Skeletal muscle tissue (tissue), 4 donors: Measurements from ENCODE around the gene ANKRD36C. TPM values are rescaled to one million over a fixed set of nuclear protein-coding genes. Genes with fewer than 3 reads are reported as not detected.
"Not testable (repeated sequence)": the region's sequence is repeated elsewhere in the genome, so short reads cannot be mapped to it uniquely, and the experiment has no call there.

Experiments used
- H3K27ac ChIP-seq: one replicate; pipeline ENCODE4 v1.7.0; 2013; ENCODE audit warnings: mild to moderate bottlenecking, low read depth, low read length, inconsistent platforms
- H3K27me3 ChIP-seq, 3 donors: one replicate each; pipeline ENCODE4 v1.7.0; 2013; ENCODE audit warnings: low read length in 3 of 3; ENCODE audit not compliant: control insufficient read depth in 3 of 3, insufficient read depth in 3 of 3
- H3K36me3 ChIP-seq, 3 donors: one replicate each; pipeline ENCODE4 v1.7.0; 2013; ENCODE audit warnings: low read length in 3 of 3; ENCODE audit not compliant: control insufficient read depth in 3 of 3, insufficient read depth in 3 of 3
- H3K4me1 ChIP-seq, 3 donors: one replicate each; pipeline ENCODE4 v1.7.0; 2013; ENCODE audit warnings: low read length in 3 of 3, mild to moderate bottlenecking in 3 of 3; ENCODE audit not compliant: control insufficient read depth in 3 of 3, insufficient read depth in 3 of 3
- H3K4me3 ChIP-seq, 3 donors: one replicate each; pipeline ENCODE4 v1.7.0; 2013; ENCODE audit warnings: low read length in 3 of 3
- H3K9ac ChIP-seq, 3 donors: one replicate each; pipeline ENCODE4 v1.7.0; 2013; ENCODE audit warnings: low read length in 3 of 3, mild to moderate bottlenecking in 3 of 3, moderate library complexity in 2 of 3, low read depth in 1 of 3
- H3K9me3 ChIP-seq, 3 donors: one replicate each; pipeline ENCODE4 v1.7.0; 2013; ENCODE audit warnings: low read length in 3 of 3; ENCODE audit not compliant: control insufficient read depth in 3 of 3
- total RNA-seq: library from RNA; depleted of rRNA; stranded (reverse); fragments of >200 nt; gene quantifications from one replicate; pipeline ENCODE4 v1.2.3, GENCODE V29; 2014
- donor health status: Osteomylitis.

ANKRD36C gene
- total RNA-seq, result 72.0 TPM

- Histone ChIP-seq H3K9ac (peak within 1 kb of the TSS; percentile 81 to 91 (median 91)), H3K27ac (peak within 1 kb of the TSS; percentile 68), H3K4me3 (peak within 1 kb of the TSS; percentile 85 to 95 (median 88))
- H3K4me1 ChIP-seq, H3K27me3 ChIP-seq, H3K9me3 ChIP-seq, H3K36me3 ChIP-seq: not testable (repeated sequence)
Measured at GRCh38 chr2:95991351-95992094, at the start of gene ANKRD36C. ANKRD36C (minus strand) TSS chr2:95991824; CDS start chr2:95991708, 116 bp downstream.

- H3K27me3 ChIP-seq, H3K9me3 ChIP-seq, H3K36me3 ChIP-seq, H3K9ac ChIP-seq, H3K27ac ChIP-seq, H3K4me1 ChIP-seq, H3K4me3 ChIP-seq: not testable (repeated sequence)
Measured at GRCh38 chr2:96035554-96035953, 43.9 kb upstream of the ANKRD36C start.

- not testable (repeated sequence) for H3K9me3 ChIP-seq, H3K36me3 ChIP-seq, H3K4me1 ChIP-seq, H3K4me3 ChIP-seq, H3K9ac ChIP-seq, H3K27me3 ChIP-seq, H3K27ac ChIP-seq
Measured at GRCh38 chr2:96034792-96035191, 43.2 kb upstream of the ANKRD36C start, which contains the start of gene GPAT2. GPAT2 (minus strand) TSS chr2:96034916; CDS start chr2:96032359, 2,557 bp downstream.

DNA sequence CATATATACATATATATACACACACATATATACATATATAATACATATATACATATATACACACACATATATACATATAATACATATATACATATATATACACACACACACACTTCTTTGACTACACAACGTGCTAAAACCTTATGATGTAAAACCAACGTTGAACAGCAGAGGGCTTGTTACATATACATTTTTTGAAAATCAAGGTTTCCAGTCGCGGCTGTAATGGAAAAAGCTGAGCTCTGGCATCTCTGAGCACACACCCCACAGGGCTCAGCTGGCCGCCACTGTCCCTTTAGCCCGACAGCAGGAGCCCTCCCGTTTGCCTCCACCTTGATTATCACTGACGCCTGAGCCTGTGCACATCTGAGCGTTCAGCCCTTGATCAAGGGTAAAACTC, 42.4 kb upstream of the ANKRD36C start:
- not testable (repeated sequence) for H3K9me3 ChIP-seq, H3K9ac ChIP-seq, H3K27ac ChIP-seq

DNA sequence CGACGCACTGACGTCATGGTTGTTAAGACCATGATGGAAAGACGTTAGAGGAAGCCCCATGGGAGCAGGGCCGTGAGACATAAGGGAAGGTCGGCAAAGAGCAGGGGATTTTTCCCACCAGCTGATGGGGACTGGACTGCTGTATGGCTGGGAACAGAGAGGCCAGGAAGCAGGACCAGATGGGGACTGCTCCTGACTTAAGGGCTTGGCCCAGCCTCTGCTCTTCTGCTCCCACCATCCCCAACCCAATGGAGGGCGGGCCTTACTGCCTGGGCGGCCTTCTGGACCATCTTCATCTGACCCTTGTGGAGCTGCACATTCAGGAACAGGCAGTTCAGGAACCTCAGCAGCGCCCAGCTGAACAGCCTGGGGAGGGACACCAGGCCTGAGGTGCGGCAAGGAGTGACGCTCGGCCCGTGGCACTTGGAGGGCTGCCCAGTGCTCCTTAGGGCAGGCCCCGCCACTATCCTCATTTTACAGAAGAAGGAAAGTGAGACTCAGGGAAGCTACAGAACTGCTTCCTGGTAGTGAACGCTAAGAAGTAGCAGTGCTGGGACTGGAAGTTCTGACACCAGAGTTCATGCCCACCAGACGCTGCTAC, 36.2 kb upstream of the ANKRD36C start:
- H3K27me3 ChIP-seq, H3K4me1 ChIP-seq, H3K9ac ChIP-seq, H3K36me3 ChIP-seq, H3K27ac ChIP-seq, H3K9me3 ChIP-seq, H3K4me3 ChIP-seq: not testable (repeated sequence)

More for the DNA sequence above, 42.4 kb upstream of the ANKRD36C start:
- not testable (repeated sequence) for H3K4me3 ChIP-seq, H3K4me1 ChIP-seq, H3K36me3 ChIP-seq, H3K27me3 ChIP-seq

DNA sequence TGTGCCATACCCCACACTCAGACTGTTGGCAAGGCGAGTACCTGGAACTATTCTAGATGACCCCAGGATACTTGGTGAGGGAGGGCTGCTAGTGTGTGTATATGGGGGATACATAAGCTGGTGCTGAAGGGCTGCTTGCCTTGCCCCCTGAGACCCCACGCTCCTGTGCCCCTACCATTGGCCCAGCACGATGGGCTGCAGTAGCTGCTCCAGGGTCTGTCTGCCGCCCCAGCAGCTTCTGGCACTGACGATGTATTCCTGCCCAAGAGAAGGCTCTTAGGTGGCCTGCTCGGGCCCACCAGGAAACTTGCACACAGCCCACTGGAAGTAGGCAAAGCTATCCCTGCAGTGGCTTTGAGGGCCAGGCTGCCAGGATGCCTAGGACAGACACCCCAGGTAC, 34.1 kb upstream of the ANKRD36C start:
- H3K27ac ChIP-seq, H3K9me3 ChIP-seq, H3K4me3 ChIP-seq, H3K36me3 ChIP-seq, H3K9ac ChIP-seq, H3K27me3 ChIP-seq, H3K4me1 ChIP-seq: not testable (repeated sequence)

- H3K36me3 ChIP-seq, result no peaks in the 10 kb centered on the region
- no peaks in the 10 kb centered on the region for H3K9me3 ChIP-seq
- H3K9ac ChIP-seq, result no peak overlapping the region
- H3K27me3 ChIP-seq, result no peaks in the 10 kb centered on the region
- no peak overlapping the region for H3K27ac ChIP-seq
- H3K4me1 ChIP-seq, result peaks cover 0 to 5% (median 0%) of the 10 kb centered on the region in 3 donors
- no peak overlapping the region for H3K4me3 ChIP-seq
Measured at GRCh38 chr2:96025194-96025492, 33.5 kb upstream of the ANKRD36C start.

DNA sequence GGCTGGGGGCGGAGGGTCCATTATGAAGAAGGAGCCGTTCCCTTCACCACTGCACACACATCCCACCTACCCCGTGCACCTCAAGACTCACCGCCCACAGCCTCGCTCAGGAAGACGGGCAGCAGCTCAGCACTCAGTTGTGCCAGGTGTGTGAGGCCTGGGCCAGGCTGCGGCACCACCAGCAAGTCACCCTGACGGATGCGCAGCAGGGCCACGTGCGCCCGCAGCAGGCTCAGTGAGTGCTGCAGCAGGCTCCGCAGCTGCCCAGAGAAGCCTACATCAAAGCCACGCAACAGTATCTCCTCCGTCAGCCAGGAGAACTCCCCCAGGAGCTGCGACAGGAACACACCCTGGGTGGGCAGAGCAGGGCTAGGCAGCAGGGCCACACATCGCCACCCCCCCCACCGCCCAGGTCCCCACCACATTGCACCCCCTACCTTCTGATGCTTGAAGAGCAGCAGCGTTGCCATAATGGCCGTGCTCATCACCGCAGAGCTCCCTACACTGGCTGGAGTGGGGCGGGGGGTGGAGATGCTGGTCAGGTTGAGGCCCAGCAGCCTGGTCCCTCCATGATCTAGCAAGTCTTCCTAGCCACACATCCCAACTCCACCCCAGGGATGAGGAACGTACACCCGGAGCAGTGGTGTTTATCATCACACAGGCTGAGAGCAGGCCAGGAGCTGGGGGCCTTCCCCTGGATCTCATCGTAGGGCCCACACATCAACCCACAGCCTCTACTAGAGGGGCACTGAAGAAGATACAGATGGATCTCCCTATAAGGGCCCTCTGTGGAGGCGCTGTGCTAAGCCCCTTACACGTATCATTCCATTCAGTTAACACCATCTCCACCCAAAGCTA, 32.9 kb upstream of the ANKRD36C start:
- no peak overlapping the region for H3K27ac ChIP-seq
- H3K27me3 ChIP-seq, result no peaks in the 10 kb centered on the region
- no peaks in the 10 kb centered on the region for H3K9me3 ChIP-seq
- no peak overlapping the region for H3K9ac ChIP-seq
- peaks cover 0 to 5% (median under 1%) of the 10 kb centered on the region in 3 donors for H3K4me1 ChIP-seq
- H3K36me3 ChIP-seq, result no peaks in the 10 kb centered on the region
- H3K4me3 ChIP-seq, result no peak overlapping the region

DNA sequence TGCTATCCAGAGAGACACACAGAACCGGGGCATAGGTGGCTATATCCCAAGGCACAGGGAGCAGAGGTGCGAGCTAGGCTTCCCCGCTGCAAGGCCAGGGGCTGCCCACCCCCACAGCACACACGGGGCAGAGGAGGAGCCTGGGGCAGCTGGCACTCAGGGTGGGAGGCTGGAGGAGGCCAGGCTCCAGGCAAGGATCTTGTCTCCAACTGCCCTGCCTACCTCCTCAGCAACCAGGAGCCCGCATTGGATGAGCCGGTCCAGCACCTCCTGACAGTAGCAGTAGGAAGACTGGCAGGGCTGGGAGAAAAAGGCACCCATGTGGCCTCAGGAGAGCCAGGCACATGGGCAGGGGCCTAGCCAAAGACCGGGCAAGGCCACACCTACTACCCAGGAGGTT, 32.1 kb upstream of the ANKRD36C start:
- H3K4me3 ChIP-seq, H3K27me3 ChIP-seq, H3K9me3 ChIP-seq, H3K27ac ChIP-seq, H3K36me3 ChIP-seq, H3K4me1 ChIP-seq, H3K9ac ChIP-seq: not testable (repeated sequence)
